Measurements from ENCODE around the gene ZNF782.

ZNF782 gene

GRCh38 chr9:96859461-96860198, 5.3 kb upstream of the ZNF782 start:
- H3K27ac ChIP-seq, result no peak overlapping the region
- TF ChIP-seq CTCF (conservative IDR thresholded peaks at IDR 0.05) (no peak), ZFX (IDR thresholded peaks at IDR 0.05) (no peak)

- no peak overlapping the region for H3K27ac ChIP-seq
- no peak for TF ChIP-seq ZFX (IDR thresholded peaks at IDR 0.05)
- no peak for TF ChIP-seq CTCF (conservative IDR thresholded peaks at IDR 0.05)
These were observed 4.4 kb upstream of the ZNF782 start for GRCh38 chr9:96858670-96859069.

- TF ChIP-seq ZFX (IDR thresholded peaks at IDR 0.05), result no peak
- no peak for TF ChIP-seq CTCF (conservative IDR thresholded peaks at IDR 0.05)
- H3K27ac ChIP-seq, result no peak overlapping the region
These were observed 3.8 kb upstream of the ZNF782 start for GRCh38 chr9:96858018-96858573.

- no peak overlapping the region for H3K27ac ChIP-seq
- TF ChIP-seq ZFX (IDR thresholded peaks at IDR 0.05) (no peak), CTCF (conservative IDR thresholded peaks at IDR 0.05) (peak; percentile 95)
These were observed 2.3 kb upstream of the ZNF782 start for GRCh38 chr9:96856363-96857286.

- TF ChIP-seq ZFX (IDR thresholded peaks at IDR 0.05), result no peak
- TF ChIP-seq CTCF (conservative IDR thresholded peaks at IDR 0.05), result no peak
- peak overlapping the region; percentile 70 for H3K27ac ChIP-seq
These were observed 448 bp upstream of the ZNF782 start for GRCh38 chr9:96854651-96855273.

GRCh38 chr9:96852676-96853075, 1.6 kb downstream of the ZNF782 start:
- TF ChIP-seq CTCF (conservative IDR thresholded peaks at IDR 0.05) (no peak), ZFX (IDR thresholded peaks at IDR 0.05) (no peak)

More at GRCh38 chr9:96852676-96853075, 1.6 kb downstream of the ZNF782 start:
- no peak overlapping the region for H3K27ac ChIP-seq

All from C4-2B (cell line).